Measurements from ENCODE around the gene IQSEC1.

Gene IQSEC1

DNA sequence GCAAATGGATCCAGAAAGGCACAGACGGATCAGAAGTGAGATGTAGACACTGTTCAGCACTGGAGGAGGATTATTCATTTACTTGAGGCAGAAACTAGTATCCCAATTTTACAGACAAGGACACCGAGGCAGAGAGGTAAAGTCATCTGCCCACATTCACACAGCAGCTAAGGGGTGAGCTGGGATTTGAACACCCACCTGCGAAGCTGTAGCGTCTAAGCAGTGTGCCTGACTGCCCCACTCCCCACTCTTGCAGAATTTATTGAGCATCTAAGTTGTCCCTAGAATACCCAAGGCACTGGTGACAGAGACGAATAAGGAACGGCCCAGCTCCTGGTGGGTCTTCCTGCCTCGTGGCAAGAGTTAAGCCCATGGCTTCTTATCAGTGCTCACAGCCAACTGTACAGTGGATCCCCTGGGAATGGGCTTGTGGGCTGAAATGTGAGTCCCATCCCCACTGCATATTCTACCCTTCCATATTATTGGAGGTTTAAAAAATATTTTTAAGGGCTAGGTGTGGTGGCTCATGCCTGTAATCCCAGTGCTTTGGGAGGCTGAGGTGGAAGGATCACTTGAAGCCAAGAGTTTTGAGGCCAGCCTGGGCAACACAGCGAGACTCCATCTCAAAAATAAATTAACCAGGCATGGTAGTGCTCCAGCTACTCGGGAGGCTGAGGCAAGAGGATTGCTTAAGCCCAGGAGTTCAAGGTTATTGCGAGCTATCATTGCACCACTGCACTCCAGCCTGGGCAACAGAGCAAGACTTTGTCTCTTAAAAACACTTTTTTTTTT lies 77.6 kb downstream of the IQSEC1 start:
- Mint-ChIP-seq H3K27ac (peak overlapping the region; percentile 87), H3K4me1 (peaks cover 84% of the 10 kb centered on the region), H3K27me3 (no peaks in the 10 kb centered on the region), H3K9me3 (no peaks in the 10 kb centered on the region), H3K36me3 (peaks cover 27% of the 10 kb centered on the region), H3K4me3 (peak overlapping the region; percentile 90)
- no peak for ATAC-seq

DNA sequence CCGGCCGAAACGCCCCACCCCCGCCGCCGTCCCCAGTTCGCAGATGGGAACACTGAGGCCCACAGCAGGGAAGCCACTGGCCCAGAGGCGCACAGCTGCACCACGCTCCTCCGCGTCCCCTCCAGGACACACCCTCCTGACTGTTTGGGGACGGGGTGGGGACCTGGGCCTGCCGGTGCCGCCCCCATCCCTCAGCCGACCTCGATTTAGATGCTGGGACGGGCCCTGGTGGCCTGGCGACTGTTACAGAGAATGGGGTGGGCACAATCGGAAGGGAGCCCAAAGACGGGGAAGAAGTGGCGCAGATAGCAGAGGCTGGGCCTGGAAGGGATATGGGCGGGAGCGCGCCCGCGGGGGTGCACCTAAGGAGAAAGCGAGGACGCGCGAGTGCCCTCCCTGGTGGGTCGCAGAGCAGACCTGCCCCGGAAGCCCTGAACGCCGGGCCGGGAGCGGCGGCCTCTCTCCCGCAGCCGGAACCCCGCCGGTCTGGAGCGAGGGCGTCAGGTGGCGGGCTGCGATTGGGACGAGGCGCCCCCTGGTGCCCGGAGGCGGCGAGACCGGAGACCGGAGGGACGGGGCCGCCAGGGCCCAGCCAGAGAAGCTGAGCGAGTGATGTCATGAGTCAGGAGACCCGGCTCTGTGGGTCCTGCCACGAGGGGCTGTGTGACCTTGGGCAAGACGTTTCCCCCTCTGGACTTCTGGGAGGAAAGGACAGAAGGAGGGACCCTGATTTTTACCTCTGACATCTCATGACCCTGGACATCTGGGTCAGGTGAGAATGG lies 78.4 kb downstream of the IQSEC1 start:
- ATAC-seq = peak; percentile 87
- Mint-ChIP-seq H3K36me3 (peaks cover 21% of the 10 kb centered on the region), H3K27ac (peak overlapping the region; percentile 87), H3K27me3 (no peaks in the 10 kb centered on the region), H3K4me3 (peak overlapping the region; percentile 90), H3K4me1 (peaks cover 84% of the 10 kb centered on the region), H3K9me3 (no peaks in the 10 kb centered on the region)

DNA sequence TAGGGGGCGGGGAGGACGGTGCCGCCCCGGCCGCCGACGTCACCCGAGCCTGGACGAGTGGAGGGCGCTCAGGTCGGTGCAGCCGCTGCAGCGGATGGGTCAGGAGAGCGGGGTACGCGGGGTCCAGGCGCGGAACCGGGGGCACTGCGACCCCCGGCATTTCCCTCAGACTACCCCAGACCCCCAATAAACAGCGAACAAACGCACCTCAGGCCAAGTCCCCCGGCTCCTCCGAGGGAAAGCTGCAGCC lies 78.9 kb downstream of the IQSEC1 start:
- H3K36me3 Mint-ChIP-seq = peaks cover 16% of the 10 kb centered on the region
- H3K9me3 Mint-ChIP-seq = no peaks in the 10 kb centered on the region
- peak overlapping the region; percentile 87 for H3K27ac Mint-ChIP-seq

DNA sequence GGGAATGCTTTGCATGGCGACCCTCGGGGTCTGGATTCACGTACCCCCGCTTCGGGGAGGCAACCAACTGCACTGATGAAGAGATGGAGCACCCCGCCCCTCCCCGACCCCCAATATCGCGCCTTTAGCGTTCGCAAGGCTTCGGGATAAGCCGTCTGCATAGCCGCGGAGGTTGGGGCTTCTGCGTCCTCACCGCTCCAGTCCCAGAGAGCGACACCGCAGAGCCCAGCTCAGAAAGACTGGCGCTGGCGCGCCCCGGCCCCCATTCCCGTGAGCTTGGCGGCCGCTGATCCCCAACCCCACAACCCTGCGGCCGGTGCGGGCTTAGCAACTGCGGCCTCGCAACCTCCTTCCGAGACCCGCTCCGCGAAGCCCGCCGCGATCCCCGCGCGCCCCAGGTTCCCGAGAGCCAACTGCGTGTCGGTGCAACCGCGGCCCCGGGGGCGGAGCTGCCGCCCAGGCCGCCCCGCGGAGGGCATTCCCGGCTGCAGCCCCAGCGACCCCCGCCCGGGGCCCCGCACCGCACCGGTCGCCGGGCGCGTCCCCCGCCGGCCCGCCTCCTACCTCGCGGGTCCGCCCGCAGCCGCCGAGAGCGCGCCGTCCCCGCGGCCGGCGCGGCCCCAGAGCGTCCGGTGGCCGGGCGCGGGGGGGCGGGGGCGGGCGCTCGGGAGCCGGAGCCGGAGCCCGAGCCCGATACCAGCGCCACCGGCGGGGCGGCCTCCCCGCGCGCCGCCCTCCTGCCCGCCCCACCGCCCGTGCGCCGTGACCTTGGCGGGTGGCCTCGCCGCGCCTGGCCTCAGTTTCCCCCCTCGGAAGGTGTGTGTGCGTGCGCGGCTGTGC lies 79.5 kb downstream of the IQSEC1 start:
- H3K27ac Mint-ChIP-seq = peak overlapping the region; percentile 87
- no peaks in the 10 kb centered on the region for H3K27me3 Mint-ChIP-seq
- peaks cover 13% of the 10 kb centered on the region for H3K36me3 Mint-ChIP-seq
- peak overlapping the region; percentile 90 for H3K4me3 Mint-ChIP-seq
- ATAC-seq = peak; percentile 49
- no peaks in the 10 kb centered on the region for H3K9me3 Mint-ChIP-seq
- peaks cover 84% of the 10 kb centered on the region for H3K4me1 Mint-ChIP-seq

More for the DNA sequence above, 78.9 kb downstream of the IQSEC1 start:
- H3K27me3 Mint-ChIP-seq = no peaks in the 10 kb centered on the region
- peak overlapping the region; percentile 90 for H3K4me3 Mint-ChIP-seq
- peaks cover 84% of the 10 kb centered on the region for H3K4me1 Mint-ChIP-seq
- ATAC-seq = peak; percentile 54

DNA sequence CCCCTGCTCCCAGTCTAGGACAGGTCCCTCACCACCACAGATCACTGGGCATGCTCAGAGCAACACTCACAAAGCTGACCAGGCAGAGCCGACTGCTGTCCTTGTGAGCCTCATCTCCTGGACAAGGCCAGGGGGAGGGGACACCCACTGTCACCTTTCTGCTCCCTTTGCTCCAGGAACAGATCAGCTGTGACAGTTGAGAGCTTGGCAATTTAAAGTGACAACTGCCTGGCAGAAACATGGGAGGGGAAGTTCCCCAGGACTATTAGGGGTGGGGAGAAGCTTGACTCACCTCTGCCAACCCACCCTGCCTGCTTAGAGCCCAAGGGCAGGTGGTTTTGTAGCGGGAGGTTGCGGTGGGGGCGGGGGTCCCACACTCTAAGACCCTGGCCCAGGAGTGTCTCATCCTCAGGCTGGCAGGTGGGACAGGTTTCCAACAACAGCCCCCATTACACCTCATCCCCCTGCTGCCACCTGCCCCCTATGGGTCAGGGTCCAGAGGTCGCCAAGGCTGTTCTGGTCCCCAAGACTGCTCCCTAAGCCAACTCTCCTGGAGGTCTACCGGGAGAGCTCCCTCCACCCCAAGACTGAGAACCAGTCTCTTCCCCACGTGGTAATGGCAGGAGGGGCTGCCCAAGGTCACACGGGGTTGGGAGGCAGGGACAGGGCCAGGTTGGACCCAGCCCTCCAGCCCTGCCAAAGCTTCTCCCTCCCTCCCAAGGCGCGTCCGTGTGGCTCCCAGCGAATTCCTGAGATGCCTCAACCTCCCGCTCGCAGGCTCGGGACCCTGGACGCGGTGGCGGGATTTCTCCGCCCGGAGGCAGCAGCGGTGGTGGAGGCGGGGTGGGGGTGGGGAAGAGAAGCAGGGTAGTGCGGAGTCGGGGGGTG lies 80.4 kb downstream of the IQSEC1 start:
- no peaks in the 10 kb centered on the region for H3K9me3 Mint-ChIP-seq
- peak overlapping the region; percentile 19 for H3K27ac Mint-ChIP-seq
- H3K4me3 Mint-ChIP-seq = peak overlapping the region; percentile 56
- peaks cover 8% of the 10 kb centered on the region for H3K36me3 Mint-ChIP-seq
- peaks cover 82% of the 10 kb centered on the region for H3K4me1 Mint-ChIP-seq
- no peaks in the 10 kb centered on the region for H3K27me3 Mint-ChIP-seq
- ATAC-seq = no peak

DNA sequence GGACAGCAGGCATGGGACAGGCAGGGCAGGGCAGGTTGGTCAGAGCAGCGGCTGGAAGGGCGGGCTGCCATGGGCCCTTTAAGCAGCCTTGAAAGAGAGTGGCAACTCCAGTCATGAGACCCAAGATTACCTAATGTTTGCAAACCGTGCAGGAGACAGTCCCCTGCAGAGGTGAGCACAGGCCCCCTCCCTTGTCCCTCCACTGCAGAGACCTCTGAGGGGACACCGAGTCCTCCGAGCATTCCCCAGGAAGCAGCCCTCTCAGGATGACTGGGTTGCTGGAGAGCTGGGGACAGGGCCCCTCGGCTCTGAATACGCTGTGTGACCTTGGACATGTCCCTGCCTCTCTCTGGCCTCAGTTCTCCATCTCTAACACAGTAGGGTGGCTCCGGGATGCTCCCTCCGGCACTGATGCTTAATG lies 81.4 kb downstream of the IQSEC1 start:
- Mint-ChIP-seq H3K9me3 (peaks cover 6% of the 10 kb centered on the region), H3K27ac (peak overlapping the region; percentile 49), H3K36me3 (peaks cover 13% of the 10 kb centered on the region), H3K4me1 (peaks cover 88% of the 10 kb centered on the region), H3K27me3 (no peaks in the 10 kb centered on the region), H3K4me3 (no peak overlapping the region)
- no peak for ATAC-seq

DNA sequence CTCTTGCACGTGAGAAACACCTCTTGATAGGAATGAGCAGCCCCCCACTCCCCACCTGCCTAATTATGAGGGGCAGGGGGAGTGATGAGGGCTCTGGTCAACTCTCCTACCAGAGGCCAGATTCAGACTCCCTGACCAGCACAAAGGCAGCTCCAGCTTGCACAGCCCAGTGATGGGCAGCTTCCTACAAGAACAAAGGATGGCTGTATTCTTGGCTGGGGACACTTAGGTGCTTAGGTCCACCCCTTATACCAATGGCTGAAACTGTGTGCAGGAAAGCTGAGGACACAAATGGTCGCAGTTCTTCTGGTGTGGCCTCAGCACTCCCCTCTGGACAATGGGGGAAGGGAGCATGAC lies 81.8 kb downstream of the IQSEC1 start:
- Mint-ChIP-seq H3K36me3 (peaks cover 9% of the 10 kb centered on the region), H3K4me3 (no peak overlapping the region), H3K4me1 (peaks cover 88% of the 10 kb centered on the region), H3K9me3 (peaks cover 6% of the 10 kb centered on the region), H3K27ac (peak overlapping the region; percentile 49), H3K27me3 (no peaks in the 10 kb centered on the region)
- ATAC-seq = no peak

DNA sequence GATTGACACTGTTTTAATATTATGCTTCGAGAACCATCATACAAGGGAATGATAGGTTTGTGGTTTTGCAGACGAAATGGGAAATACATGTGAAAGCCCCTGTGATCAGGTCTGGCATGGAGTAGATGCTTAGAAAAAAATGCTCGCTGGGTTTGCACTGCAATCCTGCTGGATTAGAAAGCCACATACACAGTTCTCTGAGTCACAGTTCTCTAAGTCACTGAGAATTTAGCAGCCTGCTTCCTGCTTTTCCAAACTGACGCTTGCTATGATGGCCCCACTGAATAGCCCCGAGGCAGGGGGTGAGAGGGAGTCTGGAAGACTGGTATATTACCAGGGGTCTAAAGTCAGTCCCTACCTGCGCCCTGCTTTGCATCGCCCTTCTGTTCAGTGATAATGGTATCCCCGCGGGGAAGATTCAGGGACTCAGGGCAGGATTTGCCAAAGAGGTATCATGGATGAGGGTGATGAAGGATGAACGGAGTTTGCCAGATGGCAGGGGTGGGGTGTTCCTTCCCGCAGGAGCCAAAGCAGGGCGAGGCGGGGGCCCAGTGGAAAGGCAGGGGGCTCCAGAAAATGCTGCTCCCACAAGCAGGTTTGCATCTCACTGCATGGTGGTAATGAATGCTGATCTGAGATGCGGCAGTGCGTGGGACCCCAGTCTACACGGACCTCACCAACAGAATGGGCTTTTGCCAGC lies 82.3 kb downstream of the IQSEC1 start:
- no peak overlapping the region for H3K4me3 Mint-ChIP-seq
- peaks cover 6% of the 10 kb centered on the region for H3K9me3 Mint-ChIP-seq
- H3K27ac Mint-ChIP-seq = peak overlapping the region; percentile 49
- no peak for ATAC-seq
- peaks cover 9% of the 10 kb centered on the region for H3K36me3 Mint-ChIP-seq
- no peaks in the 10 kb centered on the region for H3K27me3 Mint-ChIP-seq
- peaks cover 88% of the 10 kb centered on the region for H3K4me1 Mint-ChIP-seq

DNA sequence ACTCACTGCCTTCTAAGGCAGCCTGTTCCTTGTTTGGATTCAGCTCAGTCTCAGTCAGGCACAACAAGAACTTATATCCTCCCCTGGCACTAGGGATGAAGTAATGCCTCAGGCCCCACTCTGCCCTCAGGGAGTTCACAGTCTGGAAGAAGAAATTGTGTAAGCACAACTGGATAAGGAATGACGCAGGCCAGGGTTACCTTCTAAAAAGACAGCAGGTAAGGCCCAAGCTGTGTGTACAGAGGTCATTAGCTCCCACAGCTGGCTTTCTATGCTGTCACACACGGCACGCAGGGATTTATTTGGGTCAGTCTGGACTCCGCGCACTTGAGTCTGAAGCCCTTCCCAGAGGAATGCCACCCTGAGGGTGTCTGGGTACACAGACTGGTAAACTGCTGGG lies 82.9 kb downstream of the IQSEC1 start:
- Mint-ChIP-seq H3K27ac (peak overlapping the region; percentile 49), H3K27me3 (no peaks in the 10 kb centered on the region), H3K9me3 (peaks cover 6% of the 10 kb centered on the region), H3K4me3 (no peak overlapping the region), H3K36me3 (peaks cover 9% of the 10 kb centered on the region), H3K4me1 (peaks cover 85% of the 10 kb centered on the region)
- no peak for ATAC-seq

DNA sequence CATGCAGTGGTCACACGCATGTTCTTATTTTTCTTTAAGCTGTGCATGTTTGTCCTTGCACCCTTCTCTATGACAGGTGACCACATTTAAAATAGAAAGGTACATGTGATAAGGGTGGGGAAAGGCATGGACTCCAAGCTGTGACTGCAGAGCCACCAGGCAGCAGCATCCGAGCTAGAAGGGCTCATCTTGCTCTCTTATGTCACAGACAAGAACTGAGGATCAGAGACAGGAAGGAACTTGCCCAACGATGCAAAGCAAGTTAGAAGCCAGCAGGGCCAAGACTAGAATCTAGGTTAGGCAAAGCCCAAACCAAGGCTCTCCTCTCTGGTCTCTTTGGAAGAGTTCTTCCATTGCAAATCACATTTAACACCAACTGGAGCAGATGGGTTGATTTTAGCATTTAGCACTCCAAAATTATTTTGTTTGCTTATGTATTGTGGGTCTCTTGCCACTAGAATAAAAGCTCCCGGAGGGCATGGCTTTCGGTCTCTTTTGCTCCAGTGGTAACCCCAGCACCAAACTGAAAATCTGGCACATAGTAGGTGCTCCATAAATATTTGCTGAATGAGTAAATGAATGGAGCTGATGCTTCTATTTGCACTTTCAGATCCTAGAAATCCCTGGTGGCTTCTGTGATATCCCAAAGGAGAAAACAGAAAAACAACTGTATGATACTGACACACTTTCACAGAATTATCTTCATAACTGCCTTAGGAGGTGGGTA lies 84.3 kb downstream of the IQSEC1 start:
- Mint-ChIP-seq H3K27me3 (no peaks in the 10 kb centered on the region), H3K9me3 (peaks cover 6% of the 10 kb centered on the region), H3K4me1 (peaks cover 83% of the 10 kb centered on the region), H3K4me3 (no peak overlapping the region), H3K27ac (no peak overlapping the region), H3K36me3 (peaks cover 9% of the 10 kb centered on the region)
- no peak for ATAC-seq

DNA sequence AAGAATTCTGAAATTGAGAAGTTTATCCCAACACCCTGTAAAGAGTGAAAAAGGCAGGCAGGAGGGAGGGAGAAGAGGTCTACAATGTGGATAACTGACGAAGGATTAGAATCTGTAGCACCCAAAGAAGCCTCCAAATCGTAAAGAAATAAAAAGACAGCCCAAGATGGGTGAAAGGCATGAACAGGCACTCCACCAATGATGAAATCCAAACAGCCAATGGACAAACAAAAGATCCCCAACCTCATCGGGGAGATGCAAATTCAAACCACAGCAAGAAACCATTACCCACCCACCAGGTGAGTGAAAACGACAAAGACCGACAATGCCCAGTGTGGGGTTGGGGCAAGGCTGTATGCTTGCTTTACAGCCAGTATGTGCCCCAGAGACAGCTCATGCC lies 85.6 kb downstream of the IQSEC1 start:
- peaks cover 90% of the 10 kb centered on the region for H3K4me1 Mint-ChIP-seq
- peak overlapping the region; percentile 42 for H3K27ac Mint-ChIP-seq
- H3K27me3 Mint-ChIP-seq = no peaks in the 10 kb centered on the region
- H3K4me3 Mint-ChIP-seq = no peak overlapping the region
- peaks cover 9% of the 10 kb centered on the region for H3K36me3 Mint-ChIP-seq
- no peak for ATAC-seq
- H3K9me3 Mint-ChIP-seq = peaks cover 6% of the 10 kb centered on the region

DNA sequence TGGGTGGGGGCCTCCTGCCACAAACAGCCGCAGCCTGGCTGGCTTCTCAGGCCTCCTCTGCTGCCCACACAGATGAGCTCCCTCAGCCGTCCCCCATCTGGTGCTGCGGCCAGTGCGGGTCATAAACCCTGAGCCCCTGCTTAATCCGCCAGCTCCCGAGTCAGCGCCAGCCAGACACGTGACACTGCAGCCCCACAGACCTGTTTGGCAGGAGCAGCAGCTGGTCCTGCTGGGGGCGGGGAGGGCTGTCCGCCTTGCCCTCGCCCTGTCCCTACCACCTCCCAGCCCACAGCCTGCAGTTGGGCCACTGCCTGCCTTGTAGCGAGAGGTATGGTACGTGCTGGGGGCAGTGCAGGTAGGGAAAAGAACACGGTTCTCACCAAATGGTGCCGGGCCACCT lies 86.2 kb downstream of the IQSEC1 start:
- Mint-ChIP-seq H3K27ac (peak overlapping the region; percentile 42), H3K9me3 (peaks cover 6% of the 10 kb centered on the region), H3K36me3 (peaks cover 9% of the 10 kb centered on the region), H3K4me1 (peaks cover 90% of the 10 kb centered on the region), H3K27me3 (no peaks in the 10 kb centered on the region), H3K4me3 (no peak overlapping the region)
- no peak for ATAC-seq

DNA sequence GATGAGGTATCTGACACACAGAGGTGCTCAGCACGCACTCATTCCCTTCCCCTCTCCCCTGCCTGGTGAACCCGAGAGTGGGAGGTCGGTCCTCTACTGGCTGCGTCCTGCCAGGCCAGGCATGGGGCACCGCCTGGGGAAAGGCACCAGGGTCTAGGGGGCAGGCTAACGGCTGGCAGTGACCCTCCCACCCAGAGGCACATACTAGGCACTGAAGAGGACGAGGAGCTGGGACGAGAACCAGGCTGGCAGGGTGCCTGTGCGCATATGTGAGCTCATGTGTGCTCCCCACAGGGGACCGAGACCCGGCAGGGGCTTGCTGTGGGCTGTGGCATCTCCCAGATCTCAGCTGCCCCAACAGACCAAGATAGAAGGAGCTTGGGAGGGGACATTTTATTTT lies 86.7 kb downstream of the IQSEC1 start:
- no peak overlapping the region for H3K4me3 Mint-ChIP-seq
- no peaks in the 10 kb centered on the region for H3K27me3 Mint-ChIP-seq
- H3K36me3 Mint-ChIP-seq = peaks cover 9% of the 10 kb centered on the region
- ATAC-seq = no peak
- H3K4me1 Mint-ChIP-seq = peaks cover 90% of the 10 kb centered on the region
- H3K9me3 Mint-ChIP-seq = peaks cover 6% of the 10 kb centered on the region
- H3K27ac Mint-ChIP-seq = peak overlapping the region; percentile 75

DNA sequence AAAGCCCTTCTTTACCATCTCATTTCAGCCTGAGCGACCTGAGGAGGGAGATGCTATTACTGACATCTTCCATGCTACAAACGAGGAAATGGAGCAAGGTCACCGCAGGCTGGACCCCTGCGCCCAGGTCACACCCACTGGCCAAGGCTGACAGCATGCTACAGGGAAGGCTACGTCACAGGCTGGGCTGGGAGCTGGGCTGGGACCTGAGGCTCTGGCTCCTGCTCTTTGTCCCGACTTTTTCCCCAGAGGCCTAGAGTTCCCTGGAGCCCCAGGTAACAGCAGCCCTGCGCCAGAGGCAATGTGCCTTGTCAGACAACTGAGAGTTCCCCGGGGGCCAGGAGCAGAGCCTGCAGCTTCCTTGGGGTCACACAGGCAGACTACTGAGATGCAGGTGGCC lies 87.2 kb downstream of the IQSEC1 start:
- peaks cover 90% of the 10 kb centered on the region for H3K4me1 Mint-ChIP-seq
- H3K9me3 Mint-ChIP-seq = peaks cover 6% of the 10 kb centered on the region
- H3K27ac Mint-ChIP-seq = peak overlapping the region; percentile 75
- no peaks in the 10 kb centered on the region for H3K27me3 Mint-ChIP-seq
- H3K4me3 Mint-ChIP-seq = no peak overlapping the region
- no peak for ATAC-seq
- peaks cover 9% of the 10 kb centered on the region for H3K36me3 Mint-ChIP-seq

Data from stimulated activated memory B cell treated with anti-CD40 and anti-IgM and Interleukin-4, amounts not matched to agents 10 μg/mL and 1 μg/mL and 100 μg/mL, for 72 hours (primary cell).